PC-9 (cell line): ENCODE data around the gene GALNT2.

Experiments
- EZH2 ChIP-seq: fragments of 200-600 bp; sonication (generic); IDR thresholded peaks from 2 replicates; pipeline ENCODE4 v1.8.0; 2017; ENCODE audit warnings: antibody characterized with exemption, low read depth
- TF ChIP-seq, protein P1 (sequence below): fragments of 200-600 bp; sonication (generic); conservative IDR thresholded peaks from 2 replicates; pipeline ENCODE4 v1.6.1; 2017; ENCODE audit warnings: mixed run types, antibody characterized with exemption, mild to moderate bottlenecking, moderate library complexity

- TF ChIP-seq, protein P1, sequence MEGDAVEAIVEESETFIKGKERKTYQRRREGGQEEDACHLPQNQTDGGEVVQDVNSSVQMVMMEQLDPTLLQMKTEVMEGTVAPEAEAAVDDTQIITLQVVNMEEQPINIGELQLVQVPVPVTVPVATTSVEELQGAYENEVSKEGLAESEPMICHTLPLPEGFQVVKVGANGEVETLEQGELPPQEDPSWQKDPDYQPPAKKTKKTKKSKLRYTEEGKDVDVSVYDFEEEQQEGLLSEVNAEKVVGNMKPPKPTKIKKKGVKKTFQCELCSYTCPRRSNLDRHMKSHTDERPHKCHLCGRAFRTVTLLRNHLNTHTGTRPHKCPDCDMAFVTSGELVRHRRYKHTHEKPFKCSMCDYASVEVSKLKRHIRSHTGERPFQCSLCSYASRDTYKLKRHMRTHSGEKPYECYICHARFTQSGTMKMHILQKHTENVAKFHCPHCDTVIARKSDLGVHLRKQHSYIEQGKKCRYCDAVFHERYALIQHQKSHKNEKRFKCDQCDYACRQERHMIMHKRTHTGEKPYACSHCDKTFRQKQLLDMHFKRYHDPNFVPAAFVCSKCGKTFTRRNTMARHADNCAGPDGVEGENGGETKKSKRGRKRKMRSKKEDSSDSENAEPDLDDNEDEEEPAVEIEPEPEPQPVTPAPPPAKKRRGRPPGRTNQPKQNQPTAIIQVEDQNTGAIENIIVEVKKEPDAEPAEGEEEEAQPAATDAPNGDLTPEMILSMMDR: no peak
- no peak for TF ChIP-seq EZH2
These were observed 36.5 kb downstream of the GALNT2 start for GRCh38 chr1:230103306-230104173.
